K562 (cell line): ENCODE data around the gene CHD3. TPM values are rescaled to one million over a fixed set of nuclear protein-coding genes. Genes with fewer than 3 reads are reported as not detected.

Experiments used
- DNMT1 ChIP-seq: fragments of 450-650 bp; IDR thresholded peaks from 2 replicates; pipeline ENCODE4 v1.6.1; 2016; ENCODE audit warnings: antibody characterized with exemption, mild to moderate bottlenecking
- POLR2AphosphoS5 ChIP-seq: IDR thresholded peaks from 2 replicates; pipeline ENCODE4 v1.6.1; 2011; ENCODE audit warnings: mild to moderate bottlenecking, low read depth, low read length, moderate library complexity; ENCODE audit not compliant: control insufficient read depth, insufficient read depth
- POLR2G ChIP-seq: fragments of 200-400 bp; formaldehyde crosslinking; IDR thresholded peaks from 2 replicates; pipeline ENCODE4 v1.6.1; 2017; ENCODE audit warnings: low read depth, mild to moderate bottlenecking, antibody characterized with exemption, low read length, moderate library complexity
- RFX7 ChIP-seq: fragments of 250-450 bp; sonication (Bioruptor Pico); IDR thresholded peaks from 2 replicates; pipeline ENCODE4 v1.5.1; 2021; ENCODE audit warnings: mild to moderate bottlenecking
- TGIF2 ChIP-seq: sonication (generic); formaldehyde crosslinking; IDR thresholded peaks from 2 replicates; pipeline ENCODE4 v1.8.1; 2022; ENCODE audit warnings: mild to moderate bottlenecking, missing genetic modification reagents, moderate library complexity
- polyA plus RNA-seq, 8 experiments: library from polyadenylated mRNA; depleted of rRNA in 4 of 8; stranded (reverse) in 5 of 8; unstranded in 3 of 8; fragments of >200 nt; fragmentation: Nextera tagmentation in 2 of 8; fragmentation: Illumina TruSeq in 1 of 8; extraction: Ambion mirVana in 2 of 8; extraction: Trizol in 1 of 8; gene quantifications; 2 replicates each; pipeline versions ENCODE4 v1.2.1 to v1.2.3, GENCODE V29; 2011 to 2014; ENCODE audit warnings: inconsistent platforms in 1 of 8, missing spikeins in 1 of 8
- total RNA-seq, 7 experiments: library from RNA; depleted of rRNA in 6 of 7; stranded (reverse); fragments of >200 nt in 6 of 7; fragmentation: Illumina TruSeq in 2 of 7; extraction: Trizol in 2 of 7; gene quantifications; 2 replicates each; pipeline versions ENCODE4 v1.2.1 to v1.2.3, GENCODE V29; 2011 to 2021; ENCODE audit warnings: low replicate concordance in 1 of 7
- TF ChIP-seq, protein P1 (sequence below): sonication (generic); formaldehyde crosslinking; IDR thresholded peaks from 2 replicates; pipeline ENCODE4 v1.8.0; 2023; ENCODE audit warnings: mild to moderate bottlenecking, missing genetic modification reagents
- TF ChIP-seq, protein P2 (sequence below): fragments of 450-650 bp; IDR thresholded peaks from 2 replicates; pipeline ENCODE4 v1.6.1; 2016
- TF ChIP-seq, protein P3 (sequence below): fragments of 250-450 bp; sonication (Bioruptor Pico); IDR thresholded peaks from 2 replicates; pipeline ENCODE4 v1.8.0; 2022; ENCODE audit warnings: inconsistent platforms, mild to moderate bottlenecking, moderate library complexity, borderline replicate concordance
- TF ChIP-seq, protein P4 (sequence below), 2 experiments: IDR thresholded peaks; 2 replicates each; pipeline ENCODE4 v1.6.1; 2012; ENCODE audit warnings: improper control_type of control experiment in 2 of 2, low read depth in 2 of 2, low read length in 2 of 2, borderline replicate concordance in 1 of 2

Gene CHD3
- total and polyA plus RNA-seq, 9 of the 15 experiments (the other 6 are each of a cell fraction or from before 2014, with no cell fraction given): 0.39 to 38.2 (median 21.2) TPM

DNA sequence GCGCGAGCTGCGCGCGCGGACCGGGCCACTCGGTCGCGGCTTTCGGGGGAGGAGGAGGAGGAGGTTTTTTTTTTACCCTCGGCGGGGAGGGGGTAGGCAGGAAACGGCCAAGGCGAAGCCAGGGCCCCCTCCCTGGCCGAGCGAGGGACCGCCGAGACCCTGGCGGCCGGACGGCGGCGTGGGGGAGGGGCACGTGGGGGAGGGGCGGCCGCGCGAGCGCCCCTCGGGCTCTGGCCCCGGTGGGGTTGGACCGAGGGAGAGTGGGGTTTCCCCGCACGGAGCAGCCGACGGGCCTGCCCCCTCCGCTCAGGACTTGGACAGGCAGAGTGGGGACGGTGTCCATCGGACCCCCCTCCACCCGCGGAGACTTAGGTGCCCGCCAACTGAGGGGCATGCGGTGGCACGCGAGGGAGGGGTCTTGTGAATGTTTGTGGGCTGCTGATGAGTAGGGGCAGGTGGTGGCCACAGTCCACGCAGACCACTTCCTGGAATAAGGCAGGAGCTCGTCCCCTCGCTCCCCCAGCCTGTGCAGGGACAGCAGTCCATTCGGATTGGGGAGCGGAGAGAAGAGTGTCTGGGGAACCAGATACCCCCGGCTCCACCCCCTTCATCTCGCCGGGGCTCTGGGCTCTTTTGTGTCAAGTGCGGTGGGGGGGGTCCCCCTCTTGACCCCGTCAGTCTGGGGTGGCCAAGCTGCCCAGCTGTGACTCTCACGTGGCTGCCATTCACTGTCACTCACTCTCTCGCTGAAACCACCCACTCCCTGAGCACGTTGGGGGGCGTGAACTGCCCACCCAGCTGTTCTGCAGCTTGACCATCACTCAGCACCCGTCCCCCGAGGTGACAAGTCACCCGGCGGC, 3.0 kb upstream of the CHD3 start (continued):
- TF ChIP-seq, protein P1, sequence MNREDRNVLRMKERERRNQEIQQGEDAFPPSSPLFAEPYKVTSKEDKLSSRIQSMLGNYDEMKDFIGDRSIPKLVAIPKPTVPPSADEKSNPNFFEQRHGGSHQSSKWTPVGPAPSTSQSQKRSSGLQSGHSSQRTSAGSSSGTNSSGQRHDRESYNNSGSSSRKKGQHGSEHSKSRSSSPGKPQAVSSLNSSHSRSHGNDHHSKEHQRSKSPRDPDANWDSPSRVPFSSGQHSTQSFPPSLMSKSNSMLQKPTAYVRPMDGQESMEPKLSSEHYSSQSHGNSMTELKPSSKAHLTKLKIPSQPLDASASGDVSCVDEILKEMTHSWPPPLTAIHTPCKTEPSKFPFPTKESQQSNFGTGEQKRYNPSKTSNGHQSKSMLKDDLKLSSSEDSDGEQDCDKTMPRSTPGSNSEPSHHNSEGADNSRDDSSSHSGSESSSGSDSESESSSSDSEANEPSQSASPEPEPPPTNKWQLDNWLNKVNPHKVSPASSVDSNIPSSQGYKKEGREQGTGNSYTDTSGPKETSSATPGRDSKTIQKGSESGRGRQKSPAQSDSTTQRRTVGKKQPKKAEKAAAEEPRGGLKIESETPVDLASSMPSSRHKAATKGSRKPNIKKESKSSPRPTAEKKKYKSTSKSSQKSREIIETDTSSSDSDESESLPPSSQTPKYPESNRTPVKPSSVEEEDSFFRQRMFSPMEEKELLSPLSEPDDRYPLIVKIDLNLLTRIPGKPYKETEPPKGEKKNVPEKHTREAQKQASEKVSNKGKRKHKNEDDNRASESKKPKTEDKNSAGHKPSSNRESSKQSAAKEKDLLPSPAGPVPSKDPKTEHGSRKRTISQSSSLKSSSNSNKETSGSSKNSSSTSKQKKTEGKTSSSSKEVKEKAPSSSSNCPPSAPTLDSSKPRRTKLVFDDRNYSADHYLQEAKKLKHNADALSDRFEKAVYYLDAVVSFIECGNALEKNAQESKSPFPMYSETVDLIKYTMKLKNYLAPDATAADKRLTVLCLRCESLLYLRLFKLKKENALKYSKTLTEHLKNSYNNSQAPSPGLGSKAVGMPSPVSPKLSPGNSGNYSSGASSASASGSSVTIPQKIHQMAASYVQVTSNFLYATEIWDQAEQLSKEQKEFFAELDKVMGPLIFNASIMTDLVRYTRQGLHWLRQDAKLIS (CRISPR knock-in tag): no peak
- peak; percentile 42; the same call in 1 of the 2 replicates for TF ChIP-seq TGIF2 (CRISPR knock-in tag)
- TF ChIP-seq DNMT1: no peak
- TF ChIP-seq, protein P2, sequence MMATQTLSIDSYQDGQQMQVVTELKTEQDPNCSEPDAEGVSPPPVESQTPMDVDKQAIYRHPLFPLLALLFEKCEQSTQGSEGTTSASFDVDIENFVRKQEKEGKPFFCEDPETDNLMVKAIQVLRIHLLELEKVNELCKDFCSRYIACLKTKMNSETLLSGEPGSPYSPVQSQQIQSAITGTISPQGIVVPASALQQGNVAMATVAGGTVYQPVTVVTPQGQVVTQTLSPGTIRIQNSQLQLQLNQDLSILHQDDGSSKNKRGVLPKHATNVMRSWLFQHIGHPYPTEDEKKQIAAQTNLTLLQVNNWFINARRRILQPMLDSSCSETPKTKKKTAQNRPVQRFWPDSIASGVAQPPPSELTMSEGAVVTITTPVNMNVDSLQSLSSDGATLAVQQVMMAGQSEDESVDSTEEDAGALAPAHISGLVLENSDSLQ: peak; percentile 89
- TF ChIP-seq, protein P3, sequence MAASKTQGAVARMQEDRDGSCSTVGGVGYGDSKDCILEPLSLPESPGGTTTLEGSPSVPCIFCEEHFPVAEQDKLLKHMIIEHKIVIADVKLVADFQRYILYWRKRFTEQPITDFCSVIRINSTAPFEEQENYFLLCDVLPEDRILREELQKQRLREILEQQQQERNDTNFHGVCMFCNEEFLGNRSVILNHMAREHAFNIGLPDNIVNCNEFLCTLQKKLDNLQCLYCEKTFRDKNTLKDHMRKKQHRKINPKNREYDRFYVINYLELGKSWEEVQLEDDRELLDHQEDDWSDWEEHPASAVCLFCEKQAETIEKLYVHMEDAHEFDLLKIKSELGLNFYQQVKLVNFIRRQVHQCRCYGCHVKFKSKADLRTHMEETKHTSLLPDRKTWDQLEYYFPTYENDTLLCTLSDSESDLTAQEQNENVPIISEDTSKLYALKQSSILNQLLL (CRISPR knock-in tag): no peak
- TF ChIP-seq POLR2G: peak; percentile 73
- 0 out of 2 replicates have a peak, but pooled peaks have one; percentile 26 for TF ChIP-seq POLR2AphosphoS5
- TF ChIP-seq, protein P4, sequence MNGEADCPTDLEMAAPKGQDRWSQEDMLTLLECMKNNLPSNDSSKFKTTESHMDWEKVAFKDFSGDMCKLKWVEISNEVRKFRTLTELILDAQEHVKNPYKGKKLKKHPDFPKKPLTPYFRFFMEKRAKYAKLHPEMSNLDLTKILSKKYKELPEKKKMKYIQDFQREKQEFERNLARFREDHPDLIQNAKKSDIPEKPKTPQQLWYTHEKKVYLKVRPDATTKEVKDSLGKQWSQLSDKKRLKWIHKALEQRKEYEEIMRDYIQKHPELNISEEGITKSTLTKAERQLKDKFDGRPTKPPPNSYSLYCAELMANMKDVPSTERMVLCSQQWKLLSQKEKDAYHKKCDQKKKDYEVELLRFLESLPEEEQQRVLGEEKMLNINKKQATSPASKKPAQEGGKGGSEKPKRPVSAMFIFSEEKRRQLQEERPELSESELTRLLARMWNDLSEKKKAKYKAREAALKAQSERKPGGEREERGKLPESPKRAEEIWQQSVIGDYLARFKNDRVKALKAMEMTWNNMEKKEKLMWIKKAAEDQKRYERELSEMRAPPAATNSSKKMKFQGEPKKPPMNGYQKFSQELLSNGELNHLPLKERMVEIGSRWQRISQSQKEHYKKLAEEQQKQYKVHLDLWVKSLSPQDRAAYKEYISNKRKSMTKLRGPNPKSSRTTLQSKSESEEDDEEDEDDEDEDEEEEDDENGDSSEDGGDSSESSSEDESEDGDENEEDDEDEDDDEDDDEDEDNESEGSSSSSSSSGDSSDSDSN (IDR thresholded peaks at IDR 0.05; ENCODE audit: borderline replicate concordance in 1 of 2, low read depth in 2 of 2, low read length in 2 of 2): 0 out of 4 replicates have a peak, but pooled peaks of 1 of the 2 experiments have one; percentile 10
- TF ChIP-seq RFX7 (CRISPR knock-in tag): no peak
